Femur (tissue), 1 donor: ENCODE results near the gene PLXNB1.

ENCODE experiments used
- DNase-seq: peaks from one replicate; pipeline ENCODE4 v3.0.0-alpha.2; 2017

Gene PLXNB1

DNA sequence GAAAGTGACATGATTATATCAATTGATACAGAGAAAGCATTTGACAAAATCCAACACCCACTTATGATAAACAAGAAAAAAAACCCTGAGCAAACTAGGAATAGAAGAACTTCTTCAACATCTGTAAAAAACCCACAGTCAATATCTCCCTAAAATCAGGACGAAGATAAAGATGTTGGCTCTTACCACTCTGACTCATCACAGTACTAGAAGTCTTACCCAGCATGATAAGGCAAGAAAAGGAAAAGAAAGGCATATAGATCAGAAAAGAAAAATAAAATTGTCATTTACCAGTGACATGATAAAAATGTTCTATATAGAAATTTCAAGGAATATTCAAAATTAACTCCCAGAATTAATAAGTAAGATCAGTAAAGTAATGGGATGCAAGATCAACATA, 65.0 kb downstream of the PLXNB1 start:
- no peak for DNase-seq

- no peak for DNase-seq
Measured at GRCh38 chr3:48361928-48362327, 68.0 kb downstream of the PLXNB1 start.

- no peak for DNase-seq
Measured at GRCh38 chr3:48356419-48356818, 73.5 kb downstream of the PLXNB1 start.

GRCh38 chr3:48353987-48354386, 75.9 kb downstream of the PLXNB1 start:
- DNase-seq: no peak
